GM18519 (cell line): ENCODE measurements around the gene SPIN1.

Experiments
- ATAC-seq: cut with Tn5 transposase; IDR thresholded peaks from one replicate; pipeline ENCODE4 v1.9.1; 2021; ENCODE audit warnings: mild to moderate bottlenecking, moderate library complexity; ENCODE audit not compliant: unreplicated experiment, low FRiP score

Gene SPIN1

DNA sequence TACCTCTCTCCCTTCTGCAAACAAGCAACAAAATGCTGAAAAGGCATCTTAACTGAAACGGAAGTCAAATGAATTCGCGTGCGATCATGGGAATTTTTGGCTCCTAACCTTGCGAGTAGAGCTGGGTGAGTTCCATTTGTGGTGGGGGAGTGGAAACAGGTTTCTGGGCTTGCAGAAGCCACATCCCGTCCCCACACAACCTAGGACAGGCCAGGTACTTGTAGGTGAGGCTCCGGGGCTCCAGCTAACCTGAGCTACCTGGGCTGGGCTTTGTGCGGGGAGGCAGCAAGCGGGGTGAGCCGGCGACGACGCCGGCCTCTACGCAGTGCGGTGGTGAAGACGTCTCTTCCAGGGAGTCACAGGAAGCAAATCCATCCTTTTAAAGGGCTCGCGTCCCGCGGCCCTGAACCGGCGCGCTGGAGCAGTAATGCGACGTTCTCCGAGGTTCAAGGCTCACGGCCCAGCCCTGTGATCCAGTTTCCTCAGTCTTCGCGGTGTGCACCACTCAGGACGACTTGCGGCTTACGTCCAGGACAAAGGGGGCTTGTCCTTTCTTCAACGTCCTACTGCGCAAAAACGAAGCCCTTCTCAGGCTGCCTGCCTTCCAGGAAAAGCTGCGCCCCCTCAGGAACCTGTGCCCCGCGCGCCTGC lies 567 bp upstream of the SPIN1 start:
- peak; percentile 2 for ATAC-seq

DNA sequence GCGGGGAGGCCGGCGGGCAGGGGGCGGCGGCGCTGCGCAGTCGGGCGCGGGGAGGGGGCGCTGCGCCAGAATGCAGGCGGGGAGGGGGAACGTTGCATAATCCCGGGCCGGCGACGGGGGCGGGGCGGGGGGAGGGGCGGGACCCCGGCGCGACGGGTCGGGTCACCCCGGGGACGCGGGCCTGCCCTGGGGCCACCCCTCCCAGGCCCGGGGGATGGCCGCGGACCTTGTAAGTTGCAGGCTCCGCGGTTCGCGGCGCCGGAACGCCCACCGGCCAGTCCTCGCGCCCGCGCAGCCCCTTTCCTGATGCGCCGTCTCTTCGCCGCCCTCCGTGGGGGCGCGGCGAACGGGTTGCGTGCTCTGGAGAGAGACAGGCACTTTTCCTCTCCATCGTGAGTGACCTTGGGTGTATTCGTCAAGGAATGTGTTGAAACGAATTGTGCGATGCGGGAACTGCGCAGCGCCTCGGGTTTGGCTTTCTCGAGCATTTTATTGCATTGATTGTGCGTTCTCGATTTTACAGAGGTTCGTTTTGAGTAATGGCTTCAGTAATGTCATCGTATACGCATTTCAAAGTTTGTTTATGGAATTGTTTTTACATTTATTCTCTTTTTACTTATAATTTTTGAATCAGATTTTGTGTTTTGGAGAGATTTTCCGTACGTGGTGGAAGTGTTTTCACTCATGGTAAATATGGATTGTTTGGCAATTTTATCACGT lies 802 bp downstream of the SPIN1 start:
- peak; percentile 17 for ATAC-seq

DNA sequence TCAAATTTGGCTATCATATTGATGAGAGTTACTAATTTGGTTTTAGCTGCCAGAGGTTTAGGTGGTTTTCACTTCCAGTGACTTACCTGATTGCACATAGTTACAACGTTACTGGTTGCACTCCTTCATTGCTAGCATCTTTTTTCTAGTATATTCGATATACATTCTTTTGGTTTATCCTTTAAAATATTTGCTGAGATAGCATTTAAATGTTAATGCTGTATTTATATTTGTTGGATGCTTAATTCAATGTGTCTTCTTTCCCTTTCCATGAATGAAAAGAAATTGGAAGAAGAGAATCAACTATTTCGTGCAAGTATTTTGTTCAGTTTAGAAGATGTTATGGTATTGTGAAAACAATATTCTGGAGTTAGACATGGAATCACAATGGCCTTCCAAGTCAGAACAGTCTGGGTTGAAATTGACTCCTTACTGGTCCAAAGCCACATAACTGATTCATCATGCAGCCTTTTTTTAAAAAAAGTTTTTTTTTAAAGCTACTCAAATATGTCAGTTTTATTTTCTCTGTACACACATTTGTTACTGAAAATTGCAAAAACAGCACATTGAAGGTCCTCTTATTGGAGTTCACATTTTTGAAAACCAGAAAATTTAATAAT lies 2.2 kb downstream of the SPIN1 start:
- no peak for ATAC-seq

DNA sequence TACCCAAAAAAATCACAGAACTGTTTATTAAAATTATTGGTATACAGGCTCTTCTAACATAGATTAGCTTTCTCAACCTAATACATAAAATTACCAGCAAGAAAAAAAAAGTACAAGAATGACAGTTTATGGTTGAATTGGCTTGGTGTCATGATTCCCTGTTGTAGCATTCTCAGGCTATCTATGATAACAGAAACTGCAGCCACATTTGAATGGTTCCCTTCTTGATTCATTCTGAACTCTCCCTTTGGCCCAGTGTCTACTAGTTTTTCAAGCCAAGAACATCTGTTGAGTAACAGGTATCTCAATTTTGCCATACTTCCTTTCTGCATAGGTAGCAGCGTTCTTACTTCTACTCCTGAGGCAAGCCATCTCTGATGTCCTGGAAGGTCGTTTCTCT lies 3.0 kb downstream of the SPIN1 start:
- ATAC-seq, result no peak

DNA sequence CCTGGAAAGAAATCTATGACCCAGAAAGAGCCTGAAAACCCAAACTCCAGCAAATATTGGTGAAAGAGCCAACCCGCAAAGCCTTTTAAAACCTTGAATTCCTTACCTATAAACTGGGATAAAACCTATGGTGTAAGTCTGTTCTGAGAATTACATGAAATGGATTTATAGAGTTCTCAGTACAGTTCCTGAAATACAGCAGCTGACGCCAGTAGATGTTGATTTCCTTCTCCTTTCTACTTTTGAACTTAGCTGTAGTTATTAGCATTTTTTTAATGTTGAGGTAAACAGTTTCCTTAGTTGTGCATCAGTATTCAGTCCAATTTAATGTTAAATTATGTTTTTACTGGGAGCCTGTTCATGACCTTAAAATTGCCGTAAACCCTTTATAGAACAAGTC lies 3.7 kb downstream of the SPIN1 start:
- ATAC-seq, result no peak

DNA sequence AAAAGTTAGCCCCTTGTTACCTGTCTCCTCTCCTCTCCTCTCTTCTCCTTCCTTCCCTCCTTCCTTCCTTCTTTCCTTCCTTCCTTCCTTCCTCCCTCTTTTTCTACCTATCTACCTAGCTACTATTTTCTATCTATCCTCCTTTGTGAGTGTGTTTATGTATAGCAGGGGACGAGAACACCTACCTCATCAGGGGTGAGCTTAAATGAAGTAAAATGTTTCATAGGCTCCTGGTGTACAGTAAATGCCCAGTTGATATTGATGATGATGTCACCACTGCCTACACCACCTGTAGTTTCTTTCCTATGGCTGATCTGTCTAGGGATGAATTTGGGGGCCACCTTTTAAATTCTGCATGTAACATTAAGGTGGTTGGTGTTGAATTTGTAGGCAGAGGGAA lies 4.3 kb downstream of the SPIN1 start:
- no peak for ATAC-seq

DNA sequence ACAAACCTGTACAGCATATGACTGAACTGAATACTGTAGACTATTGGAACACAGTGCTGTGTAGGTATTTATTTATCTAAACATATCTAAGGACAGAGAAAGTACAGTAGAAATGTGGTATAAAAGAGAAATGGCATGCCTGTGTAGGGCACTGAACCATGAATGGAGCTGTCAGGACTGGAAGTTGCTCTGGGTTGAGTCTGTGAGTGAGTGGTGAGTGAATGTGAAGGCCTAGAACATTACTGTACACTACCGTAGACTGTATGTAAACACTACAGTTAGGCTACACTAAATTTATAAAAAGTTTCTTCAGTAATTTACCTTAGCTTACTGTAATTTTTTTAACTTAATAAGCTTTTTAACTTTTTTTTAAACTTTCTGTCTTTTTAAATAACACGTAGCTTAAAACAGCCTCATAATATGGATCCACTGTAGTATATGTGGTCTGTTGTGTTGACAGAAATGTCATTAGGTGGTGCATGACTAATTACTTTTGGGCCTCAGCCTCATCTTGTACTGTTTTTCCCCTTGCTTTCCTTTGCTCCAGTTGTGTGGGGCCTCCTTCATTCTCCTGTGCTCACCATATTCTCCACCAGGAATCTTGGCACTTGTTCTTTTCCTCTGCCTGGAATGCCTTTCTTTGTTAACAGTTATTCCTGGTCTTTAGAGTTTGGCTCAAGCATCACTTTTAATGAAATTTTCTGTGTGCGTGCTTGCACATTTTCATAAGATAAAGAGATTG lies 8.8 kb downstream of the SPIN1 start:
- ATAC-seq, result no peak

DNA sequence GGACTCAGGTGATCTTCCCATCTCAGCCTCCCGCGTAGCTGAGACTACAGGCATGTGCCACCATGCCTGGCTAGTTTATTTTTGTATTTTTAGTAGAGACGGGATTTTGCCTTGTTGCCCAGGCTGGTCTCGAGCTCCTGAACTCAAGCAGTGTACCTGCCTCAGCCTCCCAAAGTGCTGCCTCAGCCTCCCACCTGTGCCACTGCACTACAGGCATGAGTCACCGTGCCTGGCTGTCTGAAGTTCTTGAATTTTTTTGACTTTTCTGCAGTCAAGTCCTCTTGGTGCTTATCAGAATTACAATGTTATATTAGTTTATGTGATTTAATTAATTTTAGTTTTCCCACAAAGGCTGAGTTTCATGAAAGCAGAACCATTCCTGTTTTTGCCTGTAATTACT lies 9.8 kb downstream of the SPIN1 start:
- ATAC-seq, result no peak

DNA sequence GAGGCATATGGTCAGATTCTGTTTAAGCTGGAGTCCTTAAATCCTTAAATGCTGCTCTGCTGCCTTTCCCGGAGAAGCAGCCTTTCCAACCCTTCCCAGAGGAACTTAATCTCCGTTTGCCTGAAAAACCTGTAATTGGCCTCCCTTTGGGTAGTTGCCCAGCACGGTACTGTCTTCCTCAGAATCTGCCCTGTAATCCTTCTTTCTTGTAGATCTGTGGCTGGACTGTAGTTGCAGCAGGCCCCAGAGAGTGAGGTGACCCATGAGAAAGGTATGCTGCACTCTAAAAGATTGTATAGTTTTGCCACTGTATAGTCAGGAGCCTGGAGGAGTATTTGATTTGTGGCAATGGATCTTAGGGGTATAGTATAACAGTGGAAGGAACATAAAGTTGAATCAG lies 11.7 kb downstream of the SPIN1 start:
- ATAC-seq, result no peak

DNA sequence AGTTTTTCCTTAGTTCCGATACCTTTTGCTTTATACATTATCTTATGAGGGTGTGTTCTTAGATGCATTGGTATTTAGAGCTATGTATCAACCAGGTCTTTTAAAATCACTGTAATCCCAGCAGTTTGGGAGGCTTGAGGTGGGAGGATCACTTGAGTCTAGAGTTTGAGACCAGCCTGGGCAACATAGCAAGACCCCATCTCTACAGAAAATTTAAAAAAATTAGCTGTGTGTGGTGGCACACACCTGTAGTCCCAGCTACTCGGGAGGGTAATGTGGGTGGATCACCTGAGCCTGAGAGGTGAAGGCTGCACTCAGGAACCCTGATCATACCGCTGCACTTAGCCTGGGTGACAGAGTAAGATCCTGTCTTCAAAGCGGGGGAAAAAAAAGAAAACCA lies 15.1 kb downstream of the SPIN1 start:
- ATAC-seq, result no peak

DNA sequence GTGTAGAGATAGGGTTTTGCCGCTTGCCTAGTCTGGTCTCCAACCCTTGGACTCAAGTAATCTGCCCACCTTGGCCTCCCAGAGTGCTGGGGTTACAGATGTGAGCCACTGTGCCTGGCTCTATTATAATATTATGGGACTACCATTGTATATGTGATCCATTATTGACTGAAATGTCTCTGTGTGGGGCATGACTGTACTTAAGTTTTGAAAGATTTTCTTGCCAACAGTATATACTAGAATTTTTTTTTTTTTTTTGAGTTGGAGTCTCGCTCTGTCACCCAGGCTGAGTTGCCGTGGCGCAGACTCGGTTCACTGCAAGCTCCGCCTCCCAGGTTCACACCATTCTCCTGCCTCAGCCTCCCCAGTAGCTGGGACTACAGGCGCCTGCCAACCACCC lies 17.8 kb downstream of the SPIN1 start:
- ATAC-seq, result no peak

DNA sequence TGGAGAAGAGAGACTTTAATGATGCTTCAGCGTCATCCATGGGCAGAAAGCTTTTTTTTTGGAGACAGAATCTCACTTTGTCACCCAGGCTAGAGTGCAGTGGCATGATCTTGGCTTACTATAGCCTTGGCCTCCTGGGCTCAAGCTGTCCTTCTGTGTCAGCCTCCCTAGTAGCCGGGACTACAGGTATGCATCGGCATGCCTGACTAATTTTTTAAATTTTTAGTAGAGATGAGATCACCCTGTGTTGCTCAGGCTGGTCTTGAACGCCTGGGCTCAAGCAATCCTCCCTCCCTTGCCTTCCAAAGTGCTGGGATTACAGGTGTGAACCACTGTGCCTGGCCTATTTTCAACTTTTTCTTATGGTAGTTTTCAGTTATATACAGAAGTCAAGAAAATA lies 23.2 kb downstream of the SPIN1 start:
- no peak for ATAC-seq

DNA sequence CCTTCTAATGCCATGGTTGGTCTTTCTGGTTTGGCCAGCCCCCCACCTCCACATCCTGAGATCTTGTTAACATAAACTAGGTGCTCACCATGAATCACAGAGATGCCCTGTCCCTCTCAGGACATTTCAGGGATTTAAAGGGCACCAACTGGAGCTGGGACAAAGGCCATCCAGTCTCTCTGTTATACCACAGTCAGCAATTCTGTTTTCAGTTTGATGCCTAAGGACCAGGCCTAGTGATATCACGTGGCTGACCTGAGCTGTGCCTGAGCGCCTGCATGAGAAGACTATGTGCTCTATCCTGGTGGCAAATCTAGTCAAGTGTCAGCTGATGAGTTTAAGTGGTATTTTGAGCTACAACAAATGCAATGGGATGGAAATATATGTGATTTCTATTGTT lies 26.1 kb downstream of the SPIN1 start:
- ATAC-seq, result no peak

DNA sequence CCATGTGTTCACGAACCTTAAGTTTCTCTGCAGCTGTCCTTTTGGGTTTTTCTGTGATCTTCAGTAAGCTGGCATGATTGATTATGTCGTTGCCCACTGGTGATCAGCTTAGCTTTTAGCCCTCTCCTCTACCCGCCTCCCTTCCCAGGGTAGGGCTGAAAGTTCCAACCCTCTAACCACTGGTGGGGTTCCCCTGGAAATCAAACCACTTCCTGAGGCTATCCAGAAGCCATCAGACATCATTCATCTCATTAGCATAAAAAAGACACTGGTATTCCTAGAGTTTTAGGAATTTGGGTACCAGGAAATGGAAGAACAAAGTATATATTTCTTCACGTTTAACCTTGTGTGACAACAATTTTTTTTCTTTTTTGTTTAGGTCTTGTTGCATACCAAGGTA lies 29.8 kb downstream of the SPIN1 start:
- ATAC-seq, result no peak

DNA sequence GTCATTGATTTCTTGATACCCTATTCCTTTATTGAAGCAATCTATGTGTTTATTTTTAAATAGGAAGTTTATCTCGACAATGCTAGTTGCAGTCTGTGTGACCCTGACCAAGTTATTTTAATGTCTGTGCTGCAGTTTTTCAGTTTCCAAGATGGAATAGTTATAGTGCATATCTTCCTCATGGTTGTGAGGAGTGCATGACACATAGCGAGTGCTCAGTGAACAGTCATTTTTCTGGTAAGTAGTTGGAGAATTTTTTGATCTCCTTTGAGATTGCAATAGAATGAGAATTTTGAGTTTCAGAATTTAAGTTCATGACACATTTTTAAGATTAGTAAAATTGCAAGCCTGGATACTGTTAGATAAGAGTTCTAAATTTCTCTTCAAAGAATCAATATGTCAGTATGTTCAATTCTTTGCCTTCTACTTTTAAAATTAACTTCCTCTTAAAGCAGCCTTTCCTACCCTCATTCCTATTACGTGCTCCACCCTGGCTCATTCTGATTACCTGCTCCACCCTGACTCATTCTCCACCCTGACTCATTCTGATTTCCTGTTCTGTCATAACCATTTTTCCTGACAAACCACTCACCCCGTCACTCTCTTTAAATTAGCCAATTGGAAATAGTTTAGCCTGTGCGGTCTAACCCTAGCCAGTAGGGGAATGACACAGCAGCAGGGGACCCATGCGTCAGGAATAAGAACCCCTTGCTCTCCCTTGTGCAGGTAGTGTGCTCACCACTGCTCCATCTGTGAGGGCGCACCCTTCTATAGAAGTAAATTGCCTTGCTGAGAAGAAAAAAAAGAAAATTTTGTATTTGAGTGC lies 30.7 kb downstream of the SPIN1 start:
- no peak for ATAC-seq

DNA sequence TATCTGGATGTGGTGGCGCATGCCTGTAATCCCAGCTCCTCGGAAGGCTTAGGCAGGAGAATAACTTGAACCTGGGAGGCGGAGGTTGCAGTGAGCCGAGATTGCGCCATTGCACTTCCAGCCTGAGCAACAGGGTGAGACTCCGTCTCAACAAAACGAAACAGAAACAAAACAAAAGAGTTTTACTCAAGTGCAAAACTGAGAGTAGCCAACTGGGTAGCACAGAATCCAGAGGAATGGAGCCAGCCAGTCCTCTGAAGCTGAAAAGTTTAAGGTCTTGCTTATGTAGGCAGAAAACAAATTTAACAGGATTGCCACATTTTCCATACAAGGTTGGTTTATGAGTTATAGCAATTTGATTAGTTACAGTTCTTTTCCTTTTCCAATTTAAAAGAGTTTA lies 32.0 kb downstream of the SPIN1 start:
- ATAC-seq, result no peak

DNA sequence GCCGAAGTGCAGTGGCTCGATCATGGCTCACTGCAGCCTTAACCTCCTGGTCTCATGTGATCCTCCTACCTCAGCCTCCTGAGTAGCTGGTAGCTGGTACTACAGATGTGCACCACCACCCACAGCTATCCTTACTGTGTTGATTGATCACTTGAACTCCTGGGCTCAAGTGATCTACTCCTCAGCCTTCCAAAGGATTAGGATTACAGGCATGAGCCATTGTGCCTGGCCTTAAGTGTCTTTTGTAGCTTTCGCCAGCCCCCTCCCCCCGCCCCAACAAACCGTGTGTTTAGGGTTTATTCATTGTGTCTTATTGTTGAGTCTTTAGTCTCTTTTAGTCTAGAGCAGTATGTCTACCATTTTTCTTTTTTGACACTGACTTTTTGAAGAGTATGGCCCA lies 33.1 kb downstream of the SPIN1 start:
- no peak for ATAC-seq

DNA sequence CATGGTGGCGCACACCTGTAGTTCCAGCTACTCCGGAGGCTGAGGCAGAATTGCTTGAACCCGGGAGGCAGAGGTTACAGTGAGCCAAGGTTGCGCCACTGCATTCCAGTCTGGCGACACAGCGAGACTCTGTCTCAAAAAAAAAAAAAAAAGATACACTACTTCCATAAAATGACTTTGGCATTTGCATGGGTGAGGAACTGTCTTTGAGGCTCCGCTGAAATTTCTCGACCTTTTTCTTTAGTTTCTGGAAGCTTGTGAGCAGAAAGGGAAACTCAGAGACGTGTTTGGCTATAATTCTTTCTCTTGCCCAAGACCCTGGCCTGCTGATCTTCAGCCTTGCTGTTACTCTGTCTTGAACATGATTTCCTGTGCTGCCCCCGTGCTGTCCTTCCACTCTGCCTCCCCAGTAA lies 37.3 kb downstream of the SPIN1 start:
- ATAC-seq, result no peak

DNA sequence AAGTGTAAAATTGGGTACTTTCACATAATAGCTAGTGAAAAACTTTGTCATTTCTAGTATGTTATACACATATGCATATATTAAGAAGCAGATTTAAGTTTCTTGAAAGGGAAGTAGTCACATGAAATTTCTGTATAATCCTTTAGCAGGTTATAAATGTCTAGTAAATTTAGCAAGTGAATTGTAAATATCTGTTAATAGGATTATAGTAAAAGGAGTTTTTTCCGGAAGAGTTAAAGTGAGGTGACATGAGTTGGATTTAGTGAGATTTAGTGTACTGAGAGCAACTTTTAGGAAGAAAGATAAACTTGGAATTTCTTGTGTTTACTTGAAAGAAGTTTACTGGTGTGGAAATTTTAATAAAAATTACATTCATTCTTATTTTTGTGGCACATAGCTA lies 38.4 kb downstream of the SPIN1 start:
- ATAC-seq, result no peak

DNA sequence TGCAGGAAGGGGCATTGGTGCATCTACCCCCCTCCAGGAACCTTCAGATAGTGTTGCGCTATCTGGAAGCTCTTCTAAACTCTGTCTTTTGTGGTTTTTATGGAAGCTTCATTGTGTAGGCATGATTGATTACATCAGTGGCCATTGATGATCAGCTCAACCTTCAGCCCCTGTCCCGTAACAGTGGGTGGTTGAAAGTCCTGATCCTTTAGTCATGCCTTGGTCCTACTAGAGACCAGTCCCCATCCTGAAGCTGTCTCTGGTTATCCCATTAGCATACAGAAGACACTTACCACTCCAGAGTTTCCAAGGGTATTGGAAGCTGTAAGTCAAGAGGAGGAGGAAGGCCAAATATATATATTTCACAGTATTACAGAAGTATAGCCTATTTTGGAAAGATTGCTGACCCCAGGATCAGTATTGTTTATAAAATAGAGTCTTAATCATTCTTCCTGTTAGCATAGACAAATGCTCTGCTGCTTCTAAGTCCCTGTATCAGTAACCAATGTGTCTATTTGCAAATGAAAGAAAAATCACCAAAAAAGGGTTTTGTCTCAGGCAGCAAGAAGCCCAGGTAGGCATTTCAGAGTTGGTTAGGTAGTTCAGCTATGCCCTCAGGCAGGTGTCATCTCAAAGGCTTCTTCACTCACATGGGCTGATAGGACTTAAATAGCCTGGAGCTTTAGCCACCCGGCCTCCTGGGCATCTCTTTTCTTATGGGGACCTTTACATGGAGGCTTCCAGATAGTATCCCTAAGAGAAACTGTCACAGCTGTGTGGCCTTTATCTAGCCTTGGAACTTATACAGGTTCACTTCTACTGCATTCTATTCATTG lies 41.6 kb downstream of the SPIN1 start:
- no peak for ATAC-seq
